ENCODE measurements around the gene RPP21. TPM values are rescaled to one million over a fixed set of nuclear protein-coding genes. Genes with fewer than 3 reads are reported as not detected.

The RPP21 gene
- total RNA-seq, 1 experiment from 2014 or later = 58.9 TPM

- Histone ChIP-seq H3K79me2 (ENCODE audit: low read depth) (no peaks in the 10 kb centered on the region), H3K4me2 (no peak overlapping the region), H3F3A (ENCODE audit: insufficient read depth, low read depth) (no peaks in the 10 kb centered on the region), H3K4me3 (no peak overlapping the region), H3K9me3 (ENCODE audit: insufficient read depth, low read depth) (no peaks in the 10 kb centered on the region), H3K4me1 (replicated peaks; ENCODE audit: insufficient read depth) (no peaks in the 10 kb centered on the region), H3K27ac (no peak overlapping the region), H3K36me3 (ENCODE audit: low read depth) (no peaks in the 10 kb centered on the region), H3K27me3 (ENCODE audit: insufficient read depth, low read depth) (peaks cover 49% of the 10 kb centered on the region), H4K20me1 (ENCODE audit: insufficient read depth) (no peaks in the 10 kb centered on the region), H3K9me2 (ENCODE audit: insufficient read depth) (no peaks in the 10 kb centered on the region), H2AFZ (no peak overlapping the region)
- intact Hi-C loops (cut with micrococcal nuclease; ENCODE audit: unreplicated experiment) = no loop called here
- no TSS peak for BruUV-seq (replicated peaks)
- DNase-seq = no peak
- CTCF ChIA-PET = no interaction called here
- TF ChIP-seq EZH2 (IDR thresholded peaks at IDR 0.05; ENCODE audit: low read depth) (no peak), CTCF (conservative IDR thresholded peaks at IDR 0.05) (no peak)
- POLR2A ChIA-PET (ENCODE audit: unreplicated experiment) = no interaction called here
Measured at GRCh38 chr6:30378290-30378937, 33.5 kb downstream of the RPP21 start.

GRCh38 chr6:30380464-30380863 is 35.5 kb downstream of the RPP21 start:
- no TSS peak for BruUV-seq (replicated peaks)

GRCh38 chr6:30386166-30386565 is 41.2 kb downstream of the RPP21 start:
- no TSS peak for BruUV-seq (replicated peaks)
- no peak overlapping the region for H2AFZ ChIP-seq
- no peaks in the 10 kb centered on the region for H3K4me1 ChIP-seq (replicated peaks; ENCODE audit: insufficient read depth)
- POLR2A ChIA-PET (ENCODE audit: unreplicated experiment) = no interaction called here
- no peak for DNase-seq
- H3K79me2 ChIP-seq (ENCODE audit: low read depth) = no peaks in the 10 kb centered on the region
- intact Hi-C loops (cut with micrococcal nuclease; ENCODE audit: unreplicated experiment) = no loop called here
- TF ChIP-seq EZH2 (IDR thresholded peaks at IDR 0.05; ENCODE audit: low read depth) (no peak), CTCF (conservative IDR thresholded peaks at IDR 0.05) (no peak)
- H3K36me3 ChIP-seq (ENCODE audit: low read depth) = no peaks in the 10 kb centered on the region
- no peaks in the 10 kb centered on the region for H3K9me3 ChIP-seq (ENCODE audit: insufficient read depth, low read depth)
- CTCF ChIA-PET = no interaction called here
- no peak overlapping the region for H3K27ac ChIP-seq
- no peaks in the 10 kb centered on the region for H4K20me1 ChIP-seq (ENCODE audit: insufficient read depth)
- peaks cover 40% of the 10 kb centered on the region for H3K27me3 ChIP-seq (ENCODE audit: insufficient read depth, low read depth)
- no peak overlapping the region for H3K4me3 ChIP-seq
- no peak overlapping the region for H3K4me2 ChIP-seq
- no peaks in the 10 kb centered on the region for H3F3A ChIP-seq (ENCODE audit: insufficient read depth, low read depth)
- no peaks in the 10 kb centered on the region for H3K9me2 ChIP-seq (ENCODE audit: insufficient read depth)

More at GRCh38 chr6:30380464-30380863, 35.5 kb downstream of the RPP21 start:
- H3K27ac ChIP-seq = no peak overlapping the region
- no peak for DNase-seq
- intact Hi-C loops (cut with micrococcal nuclease; ENCODE audit: unreplicated experiment) = no loop called here
- no peak overlapping the region for H2AFZ ChIP-seq
- H3K36me3 ChIP-seq (ENCODE audit: low read depth) = no peaks in the 10 kb centered on the region
- H3K9me2 ChIP-seq (ENCODE audit: insufficient read depth) = no peaks in the 10 kb centered on the region
- peaks cover 42% of the 10 kb centered on the region for H3K27me3 ChIP-seq (ENCODE audit: insufficient read depth, low read depth)
- POLR2A ChIA-PET (ENCODE audit: unreplicated experiment) = no interaction called here
- no peak overlapping the region for H3K4me3 ChIP-seq
- no peaks in the 10 kb centered on the region for H3K9me3 ChIP-seq (ENCODE audit: insufficient read depth, low read depth)
- no peak for TF ChIP-seq EZH2 (IDR thresholded peaks at IDR 0.05; ENCODE audit: low read depth)
- no peak overlapping the region for H3K4me2 ChIP-seq
- H3K79me2 ChIP-seq (ENCODE audit: low read depth) = no peaks in the 10 kb centered on the region
- CTCF ChIA-PET = no interaction called here
- no peaks in the 10 kb centered on the region for H3K4me1 ChIP-seq (replicated peaks; ENCODE audit: insufficient read depth)
- H3F3A ChIP-seq (ENCODE audit: insufficient read depth, low read depth) = no peaks in the 10 kb centered on the region
- no peaks in the 10 kb centered on the region for H4K20me1 ChIP-seq (ENCODE audit: insufficient read depth)

- intact Hi-C loops (cut with micrococcal nuclease; ENCODE audit: unreplicated experiment) = no loop called here
- no peak overlapping the region for H3K4me3 ChIP-seq
- no peaks in the 10 kb centered on the region for H3F3A ChIP-seq (ENCODE audit: insufficient read depth, low read depth)
- H3K9me3 ChIP-seq (ENCODE audit: insufficient read depth, low read depth) = no peaks in the 10 kb centered on the region
- ChIA-PET CTCF (no interaction called here), POLR2A (ENCODE audit: unreplicated experiment) (no interaction called here)
- H3K36me3 ChIP-seq (ENCODE audit: low read depth) = no peaks in the 10 kb centered on the region
- no peaks in the 10 kb centered on the region for H3K79me2 ChIP-seq (ENCODE audit: low read depth)
- no peak for DNase-seq
- TF ChIP-seq CTCF (conservative IDR thresholded peaks at IDR 0.05) (no peak), EZH2 (IDR thresholded peaks at IDR 0.05; ENCODE audit: low read depth) (no peak)
- H3K9me2 ChIP-seq (ENCODE audit: insufficient read depth) = no peaks in the 10 kb centered on the region
- H3K27ac ChIP-seq = no peak overlapping the region
- no TSS peak for BruUV-seq (replicated peaks)
- H3K27me3 ChIP-seq (ENCODE audit: insufficient read depth, low read depth) = peaks cover 78% of the 10 kb centered on the region
- H4K20me1 ChIP-seq (ENCODE audit: insufficient read depth) = no peaks in the 10 kb centered on the region
- H3K4me1 ChIP-seq (replicated peaks; ENCODE audit: insufficient read depth) = no peaks in the 10 kb centered on the region
- no peak overlapping the region for H3K4me2 ChIP-seq
- no peak overlapping the region for H2AFZ ChIP-seq
Measured at GRCh38 chr6:30391240-30391639, 46.3 kb downstream of the RPP21 start.

Data from PC-9 (cell line).